Astrocyte (in vitro differentiated cells and primary cell): ENCODE data around the gene ITPRIPL1.

Experiments used
- CTCF ChIP-seq: IDR thresholded peaks from 2 replicates; pipeline ENCODE4 v1.5.1; 2011; ENCODE audit warnings: low read depth, mild to moderate bottlenecking, inconsistent platforms, low read length, moderate library complexity; ENCODE audit not compliant: insufficient read depth
- EZH2 ChIP-seq: IDR thresholded peaks from 2 replicates; pipeline ENCODE4 v1.6.1; 2012; ENCODE audit warnings: mild to moderate bottlenecking, low read length, inconsistent platforms; ENCODE audit not compliant: insufficient read depth

GRCh38 chr2:96353032-96353561 lies 28.0 kb downstream of the ITPRIPL1 start:
- TF ChIP-seq CTCF (no peak), EZH2 (no peak)
